Parathyroid adenoma (tissue), 2 donors: Measurements from ENCODE around the gene HIRIP3.

ENCODE experiments used
- H2AFZ ChIP-seq: fragments of 300-600 bp; sonication (generic); one replicate; pipeline ENCODE4 v1.7.0; 2017; ENCODE audit warnings: antibody characterized with exemption, mild to moderate bottlenecking
- H3K27ac ChIP-seq: fragments of 300-600 bp; sonication (generic); one replicate; pipeline ENCODE4 v1.7.0; 2017
- H3K27me3 ChIP-seq: fragments of 300-600 bp; sonication (generic); one replicate; pipeline ENCODE4 v1.7.0; 2017; ENCODE audit warnings: low read length; ENCODE audit not compliant: control insufficient read depth, insufficient read depth
- H3K36me3 ChIP-seq: fragments of 300-600 bp; sonication (generic); one replicate; pipeline ENCODE4 v1.7.0; 2017; ENCODE audit warnings: low read length; ENCODE audit not compliant: control insufficient read depth, insufficient read depth
- H3K4me1 ChIP-seq: fragments of 300-600 bp; sonication (generic); one replicate; pipeline ENCODE4 v1.7.0; 2017; ENCODE audit warnings: control low read depth
- H3K4me2 ChIP-seq: fragments of 300-600 bp; sonication (generic); one replicate; pipeline ENCODE4 v1.7.0; 2017; ENCODE audit warnings: low read length
- H3K4me3 ChIP-seq: fragments of 300-600 bp; sonication (generic); one replicate; pipeline ENCODE4 v1.7.0; 2017; ENCODE audit warnings: low read depth, low read length
- H3K79me2 ChIP-seq: fragments of 300-600 bp; sonication (generic); one replicate; pipeline ENCODE4 v1.7.0; 2017; ENCODE audit warnings: control low read depth
- H3K9ac ChIP-seq: fragments of 300-600 bp; sonication (generic); one replicate; pipeline ENCODE4 v1.7.0; 2017; ENCODE audit warnings: mild to moderate bottlenecking
- H3K9me3 ChIP-seq: fragments of 300-600 bp; sonication (generic); one replicate; pipeline ENCODE4 v1.7.0; 2017; ENCODE audit warnings: low read length; ENCODE audit not compliant: control insufficient read depth
- CTCF ChIP-seq: fragments of 300-600 bp; sonication (generic); IDR thresholded peaks from one replicate; pipeline ENCODE4 v1.7.0; 2017; ENCODE audit warnings: antibody characterized with exemption, mild to moderate bottlenecking
- donor health status: primary hyperparathyroidism.

HIRIP3 gene

GRCh38 chr16:29993903-29994599 is 1.4 kb downstream of the HIRIP3 start:
- H2AFZ ChIP-seq, result no peak overlapping the region
- H3K9me3 ChIP-seq, result no peaks in the 10 kb centered on the region
- no peak overlapping the region for H3K4me2 ChIP-seq
- peaks cover 10% of the 10 kb centered on the region for H3K4me1 ChIP-seq
- H3K9ac ChIP-seq, result no peak overlapping the region
- no peak overlapping the region for H3K4me3 ChIP-seq
- peaks cover 5% of the 10 kb centered on the region for H3K79me2 ChIP-seq
- H3K27me3 ChIP-seq, result no peaks in the 10 kb centered on the region
- no peak overlapping the region for H3K27ac ChIP-seq
- TF ChIP-seq CTCF, result no peak
- H3K36me3 ChIP-seq, result no peaks in the 10 kb centered on the region

GRCh38 chr16:29993191-29993902 is 2.1 kb downstream of the HIRIP3 start:
- Histone ChIP-seq H3K4me3 (no peak overlapping the region), H3K4me2 (no peak overlapping the region), H3K4me1 (peaks cover 10% of the 10 kb centered on the region), H3K27ac (no peak overlapping the region), H3K79me2 (peaks cover 5% of the 10 kb centered on the region), H3K36me3 (no peaks in the 10 kb centered on the region), H3K27me3 (no peaks in the 10 kb centered on the region), H3K9me3 (no peaks in the 10 kb centered on the region), H3K9ac (no peak overlapping the region), H2AFZ (no peak overlapping the region)
- TF ChIP-seq CTCF, result no peak

- no peaks in the 10 kb centered on the region for H3K36me3 ChIP-seq
- no peak overlapping the region for H3K27ac ChIP-seq
- H2AFZ ChIP-seq, result no peak overlapping the region
- TF ChIP-seq CTCF, result no peak
- no peaks in the 10 kb centered on the region for H3K9me3 ChIP-seq
- H3K79me2 ChIP-seq, result peaks cover 5% of the 10 kb centered on the region
- no peak overlapping the region for H3K4me3 ChIP-seq
- no peak overlapping the region for H3K9ac ChIP-seq
- H3K4me1 ChIP-seq, result peaks cover 10% of the 10 kb centered on the region
- H3K27me3 ChIP-seq, result no peaks in the 10 kb centered on the region
- H3K4me2 ChIP-seq, result no peak overlapping the region
Observed at GRCh38 chr16:29992344-29992967, 3.0 kb downstream of the HIRIP3 start.

- TF ChIP-seq CTCF, result no peak
- no peaks in the 10 kb centered on the region for H3K79me2 ChIP-seq
- no peak overlapping the region for H2AFZ ChIP-seq
- no peak overlapping the region for H3K27ac ChIP-seq
- H3K27me3 ChIP-seq, result no peaks in the 10 kb centered on the region
- no peaks in the 10 kb centered on the region for H3K36me3 ChIP-seq
- H3K4me2 ChIP-seq, result no peak overlapping the region
- no peak overlapping the region for H3K9ac ChIP-seq
- H3K4me1 ChIP-seq, result peaks cover 6% of the 10 kb centered on the region
- no peak overlapping the region for H3K4me3 ChIP-seq
- no peaks in the 10 kb centered on the region for H3K9me3 ChIP-seq
Observed at GRCh38 chr16:29991571-29991904, 3.9 kb downstream of the HIRIP3 start.
